Testis (tissue), 3 donors: Measurements from ENCODE around the gene DNAL1. TPM values are rescaled to one million over a fixed set of nuclear protein-coding genes. Genes with fewer than 3 reads are reported as not detected.
"Not testable (repeated sequence)": the region's sequence is repeated elsewhere in the genome, so short reads cannot be mapped to it uniquely, and the experiment has no call there.

Source experiments
- DNase-seq: peaks from one replicate; pipeline ENCODE4 v3.0.0-alpha.2; 2019
- H3K27ac ChIP-seq, 2 donors: fragments of 200-600 bp; sonication (generic); one replicate each; pipeline ENCODE4 v1.5.1; 2019
- H3K27me3 ChIP-seq: fragments of 200-600 bp; sonication (generic); one replicate; pipeline ENCODE4 v1.5.1; 2019
- H3K36me3 ChIP-seq: fragments of 200-600 bp; sonication (generic); one replicate; pipeline ENCODE4 v1.5.1; 2017; ENCODE audit warnings: low read depth; ENCODE audit errors: missing control alignments
- H3K4me1 ChIP-seq: fragments of 200-600 bp; sonication (generic); one replicate; pipeline ENCODE4 v1.5.1; 2019
- H3K4me3 ChIP-seq, 2 donors: fragments of 200-600 bp; sonication (generic); one replicate each; pipeline ENCODE4 v1.5.1; 2017 to 2019
- H3K9me3 ChIP-seq: fragments of 200-600 bp; sonication (generic); one replicate; pipeline ENCODE4 v1.5.1; 2017
- POLR2A ChIP-seq: fragments of 450-650 bp; IDR thresholded peaks from one replicate; pipeline ENCODE4 v1.6.1; 2017; ENCODE audit warnings: antibody characterized with exemption, mild to moderate bottlenecking, moderate library complexity
- WGBS, 2 donors: methylation state at CpG; one replicate each; pipeline ENCODE4 v1.1.5; 2018; 5-methylcytosine and 5-hydroxymethylcytosine counted together
- intact Hi-C: fragments of 100-400 bp; cut with DNase I; formaldehyde crosslinking; loops from one replicate; pipeline ENCODE4 v1.15.1; 2023; ENCODE audit warnings: low total_unique reads
- polyA plus RNA-seq: library from polyadenylated mRNA; stranded (reverse); fragments of 350-450 nt; fragmentation: Illumina TruSeq; extraction: RNeasy Lipid Tissue Mini Kit (QIAGEN cat#74804); gene quantifications from one replicate; pipeline ENCODE4 v1.2.3, GENCODE V29; 2014; ENCODE audit warnings: low read depth, low replicate concordance; ENCODE audit not compliant: insufficient read depth
- total RNA-seq, 2 donors: library from RNA; depleted of rRNA; stranded (reverse); fragments of >200 nt; gene quantifications; one replicate each; pipeline ENCODE4 v1.2.3, GENCODE V29; 2016
- TF ChIP-seq, protein P1 (sequence below), 3 experiments: fragments of 450-650 bp in 2 of 3; fragments of 200-600 bp in 1 of 3; sonication (generic) in 1 of 3; IDR thresholded peaks; one replicate each; pipeline ENCODE4 v1.5.1; 2016 to 2019; ENCODE audit warnings: antibody characterized with exemption in 3 of 3, mild to moderate bottlenecking in 2 of 3, moderate library complexity in 1 of 3

Gene DNAL1
- total and polyA plus RNA-seq, 3 donors from 2014 or later = 14.6 to 136 (median 19.0) TPM

DNA sequence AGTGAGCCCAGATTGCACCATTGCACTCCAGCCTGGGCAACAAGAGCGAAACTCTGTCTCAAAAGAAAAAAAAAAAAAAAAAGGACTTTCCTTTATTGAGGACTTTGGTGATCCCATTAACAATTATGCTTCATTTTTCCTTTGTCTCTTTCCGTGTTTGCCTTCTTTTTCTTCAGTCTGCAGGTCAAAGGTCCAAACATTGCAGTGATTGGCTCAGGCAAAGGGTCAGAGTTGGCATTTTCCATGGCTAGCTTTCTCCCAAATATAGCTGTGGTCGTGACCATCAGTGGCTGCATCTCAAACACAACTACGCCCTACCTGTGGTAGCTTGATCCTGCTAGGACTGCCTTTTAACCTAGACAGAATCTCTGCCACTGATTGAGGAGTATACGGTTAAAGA lies 7.0 kb upstream of the DNAL1 start:
- 82 to 91% methylated on average over 5 of the region's 5 CpGs for WGBS, 2 donors
- Histone ChIP-seq H3K4me3 (no peak overlapping the region), H3K4me1 (peaks cover 5% of the 10 kb centered on the region), H3K9me3 (no peaks in the 10 kb centered on the region), H3K36me3 (no peaks in the 10 kb centered on the region), H3K27me3 (no peaks in the 10 kb centered on the region), H3K27ac (no peak overlapping the region)
- intact Hi-C loops = no loop called here
- TF ChIP-seq, protein P1, sequence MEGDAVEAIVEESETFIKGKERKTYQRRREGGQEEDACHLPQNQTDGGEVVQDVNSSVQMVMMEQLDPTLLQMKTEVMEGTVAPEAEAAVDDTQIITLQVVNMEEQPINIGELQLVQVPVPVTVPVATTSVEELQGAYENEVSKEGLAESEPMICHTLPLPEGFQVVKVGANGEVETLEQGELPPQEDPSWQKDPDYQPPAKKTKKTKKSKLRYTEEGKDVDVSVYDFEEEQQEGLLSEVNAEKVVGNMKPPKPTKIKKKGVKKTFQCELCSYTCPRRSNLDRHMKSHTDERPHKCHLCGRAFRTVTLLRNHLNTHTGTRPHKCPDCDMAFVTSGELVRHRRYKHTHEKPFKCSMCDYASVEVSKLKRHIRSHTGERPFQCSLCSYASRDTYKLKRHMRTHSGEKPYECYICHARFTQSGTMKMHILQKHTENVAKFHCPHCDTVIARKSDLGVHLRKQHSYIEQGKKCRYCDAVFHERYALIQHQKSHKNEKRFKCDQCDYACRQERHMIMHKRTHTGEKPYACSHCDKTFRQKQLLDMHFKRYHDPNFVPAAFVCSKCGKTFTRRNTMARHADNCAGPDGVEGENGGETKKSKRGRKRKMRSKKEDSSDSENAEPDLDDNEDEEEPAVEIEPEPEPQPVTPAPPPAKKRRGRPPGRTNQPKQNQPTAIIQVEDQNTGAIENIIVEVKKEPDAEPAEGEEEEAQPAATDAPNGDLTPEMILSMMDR (IDR thresholded peaks at IDR 0.05) = no peak
- TF ChIP-seq POLR2A = no peak
- no peak for DNase-seq

DNA sequence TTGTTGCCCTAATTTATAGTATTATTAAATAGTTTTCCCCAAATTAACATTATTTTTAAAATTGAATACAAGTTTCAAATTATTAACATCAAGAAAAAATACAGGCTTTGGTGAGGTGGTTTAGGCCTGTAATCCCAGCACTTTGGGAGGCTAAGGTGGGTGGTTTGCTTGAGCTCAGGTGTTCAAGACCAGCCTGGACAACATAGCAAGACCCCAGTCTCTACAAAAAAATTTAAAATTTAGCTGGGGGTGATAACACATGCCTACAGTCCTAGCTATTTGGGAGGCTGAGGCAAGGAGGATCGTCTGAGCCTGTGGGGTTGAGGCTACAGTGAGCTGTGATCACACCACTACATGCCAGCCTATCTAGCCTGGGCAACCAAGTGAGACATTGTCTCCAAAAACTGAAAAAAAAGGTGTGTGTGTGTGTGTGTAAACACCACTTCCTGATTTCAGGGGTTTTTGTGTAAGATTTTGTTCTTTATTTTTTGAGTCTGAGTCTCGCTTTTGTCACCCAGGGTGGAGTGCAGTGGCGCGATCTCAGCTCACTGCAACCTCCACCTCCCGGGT lies 3.9 kb upstream of the DNAL1 start:
- Histone ChIP-seq H3K9me3 (no peaks in the 10 kb centered on the region), H3K4me3 (no peak overlapping the region), H3K27me3 (no peaks in the 10 kb centered on the region), H3K36me3 (no peaks in the 10 kb centered on the region), H3K27ac (no peak overlapping the region), H3K4me1 (peaks cover 4% of the 10 kb centered on the region)
- intact Hi-C loops = no loop called here
- no peak for DNase-seq
- 91 to 97% methylated on average over 5 of the region's 5 CpGs for WGBS, 2 donors
- no peak for TF ChIP-seq POLR2A
- TF ChIP-seq, protein P1 (IDR thresholded peaks at IDR 0.05) = no peak

- H3K4me3 ChIP-seq = peak overlapping the region; percentile 70 to 73
- H3K27me3 ChIP-seq = no peaks in the 10 kb centered on the region
- intact Hi-C loops = no loop called here
- 5 to 6% methylated on average over 7 of the region's 7 CpGs for WGBS, 2 donors
- H3K4me1 ChIP-seq = peaks cover 5% of the 10 kb centered on the region
- H3K36me3 ChIP-seq = no peaks in the 10 kb centered on the region
- TF ChIP-seq, protein P1 (IDR thresholded peaks at IDR 0.05) = no peak
- no peak for TF ChIP-seq POLR2A
- no peaks in the 10 kb centered on the region for H3K9me3 ChIP-seq
- peak overlapping the region; percentile 76 to 93 for H3K27ac ChIP-seq
- no peak for DNase-seq
Observed at GRCh38 chr14:73645248-73645610, 443 bp downstream of the DNAL1 start.

DNA sequence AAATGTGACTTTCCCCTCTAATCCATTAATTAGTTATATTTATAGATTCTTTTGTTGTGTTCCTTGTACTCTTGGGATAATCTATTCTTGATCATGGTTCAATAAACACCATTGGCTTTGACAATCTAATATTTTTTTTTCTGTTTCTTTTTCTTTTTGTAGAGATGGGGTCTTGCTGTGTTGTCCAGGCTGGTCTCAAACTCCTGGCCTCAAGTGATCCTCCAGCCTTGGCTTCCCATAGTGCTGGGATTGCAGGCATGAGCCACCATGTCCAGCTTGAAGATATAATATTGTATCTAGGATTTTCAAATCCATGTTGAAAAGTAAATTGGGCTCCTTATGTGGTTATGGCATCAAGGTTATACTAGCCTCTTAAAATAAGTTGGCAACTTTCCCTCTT lies 6.2 kb downstream of the DNAL1 start:
- no peaks in the 10 kb centered on the region for H3K9me3 ChIP-seq
- TF ChIP-seq POLR2A = no peak
- TF ChIP-seq, protein P1 (IDR thresholded peaks at IDR 0.05) = no peak
- intact Hi-C loops = no loop called here
- H3K36me3 ChIP-seq = no peaks in the 10 kb centered on the region
- no peak for DNase-seq
- no peak overlapping the region for H3K4me3 ChIP-seq
- H3K27ac ChIP-seq = no peak overlapping the region
- H3K27me3 ChIP-seq = no peaks in the 10 kb centered on the region
- H3K4me1 ChIP-seq = no peaks in the 10 kb centered on the region

DNA sequence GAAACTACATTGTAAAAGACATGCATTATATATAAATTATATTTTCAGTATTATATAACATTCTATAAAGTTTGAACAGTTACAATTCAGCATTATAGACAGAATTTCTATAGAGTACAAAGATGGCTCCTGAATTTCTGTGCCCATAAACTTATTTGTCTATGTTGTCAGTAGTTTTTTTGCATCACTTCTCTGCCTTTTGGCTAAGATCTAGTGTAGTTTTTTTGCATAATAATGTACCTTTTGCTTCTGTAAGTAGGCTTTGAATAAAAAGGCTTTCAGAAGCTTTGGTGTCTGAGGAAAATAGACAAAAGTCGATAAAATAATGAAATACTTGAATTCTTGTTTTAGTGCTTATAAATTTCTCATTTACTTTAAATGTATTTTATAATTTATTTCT lies 11.1 kb downstream of the DNAL1 start:
- H3K27ac ChIP-seq = no peak overlapping the region
- TF ChIP-seq, protein P1 (IDR thresholded peaks at IDR 0.05) = no peak
- no peak for TF ChIP-seq POLR2A
- intact Hi-C loops = no loop called here
- H3K4me3 ChIP-seq = no peak overlapping the region
- 97% methylated on average over 1 of the region's 1 CpG for WGBS, 2 donors
- H3K27me3 ChIP-seq = no peaks in the 10 kb centered on the region
- no peak for DNase-seq
- no peaks in the 10 kb centered on the region for H3K4me1 ChIP-seq
- no peaks in the 10 kb centered on the region for H3K36me3 ChIP-seq
- H3K9me3 ChIP-seq = no peaks in the 10 kb centered on the region

GRCh38 chr14:73659202-73659601 lies 14.4 kb downstream of the DNAL1 start:
- intact Hi-C loops, H3K27me3 ChIP-seq, H3K4me1 ChIP-seq, H3K9me3 ChIP-seq, DNase-seq, H3K36me3 ChIP-seq, H3K4me3 ChIP-seq, H3K27ac ChIP-seq: not testable (repeated sequence)
- 88 to 90% methylated on average over 11 of the region's 11 CpGs for WGBS, 2 donors
